ENCODE results near the gene VSIG2.
"Not testable (repeated sequence)": the region's sequence is repeated elsewhere in the genome, so short reads cannot be mapped to it uniquely, and the experiment has no call there.

The VSIG2 gene

GRCh38 chr11:124751741-124752470 lies at the start of gene VSIG2:
Gene VSIG2, minus strand, starts transcription at chr11:124752255. Its CDS starts 118 bp downstream, at chr11:124752137.
- no peak for DNase-seq

DNA sequence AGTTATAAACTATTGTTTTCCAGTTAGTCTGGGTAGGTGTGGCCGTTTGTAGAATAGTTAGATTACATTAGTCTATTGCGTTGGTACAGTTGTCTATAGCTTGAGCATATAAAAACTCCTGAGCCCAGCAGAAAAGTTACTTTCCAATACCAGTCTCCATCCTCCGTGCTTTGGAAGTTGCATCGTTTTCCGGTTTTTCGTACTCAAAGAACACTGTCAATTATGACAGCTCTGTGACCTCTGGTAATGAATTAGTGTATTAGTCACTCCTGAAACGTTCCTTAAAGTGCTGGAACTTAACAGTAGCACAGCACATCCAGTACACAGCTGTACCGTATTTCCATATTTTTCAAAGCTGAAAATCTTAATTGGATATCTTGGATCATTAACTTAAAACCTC lies 49.0 kb upstream of the VSIG2 start:
- DNase-seq, result no peak

GRCh38 chr11:124800226-124800929 lies 48.3 kb upstream of the VSIG2 start, which contains the start of gene MSANTD2:
Gene MSANTD2, minus strand, starts transcription at chr11:124800406. Its CDS starts 26 bp downstream, at chr11:124800380.
- peak; percentile 80 for DNase-seq

DNA sequence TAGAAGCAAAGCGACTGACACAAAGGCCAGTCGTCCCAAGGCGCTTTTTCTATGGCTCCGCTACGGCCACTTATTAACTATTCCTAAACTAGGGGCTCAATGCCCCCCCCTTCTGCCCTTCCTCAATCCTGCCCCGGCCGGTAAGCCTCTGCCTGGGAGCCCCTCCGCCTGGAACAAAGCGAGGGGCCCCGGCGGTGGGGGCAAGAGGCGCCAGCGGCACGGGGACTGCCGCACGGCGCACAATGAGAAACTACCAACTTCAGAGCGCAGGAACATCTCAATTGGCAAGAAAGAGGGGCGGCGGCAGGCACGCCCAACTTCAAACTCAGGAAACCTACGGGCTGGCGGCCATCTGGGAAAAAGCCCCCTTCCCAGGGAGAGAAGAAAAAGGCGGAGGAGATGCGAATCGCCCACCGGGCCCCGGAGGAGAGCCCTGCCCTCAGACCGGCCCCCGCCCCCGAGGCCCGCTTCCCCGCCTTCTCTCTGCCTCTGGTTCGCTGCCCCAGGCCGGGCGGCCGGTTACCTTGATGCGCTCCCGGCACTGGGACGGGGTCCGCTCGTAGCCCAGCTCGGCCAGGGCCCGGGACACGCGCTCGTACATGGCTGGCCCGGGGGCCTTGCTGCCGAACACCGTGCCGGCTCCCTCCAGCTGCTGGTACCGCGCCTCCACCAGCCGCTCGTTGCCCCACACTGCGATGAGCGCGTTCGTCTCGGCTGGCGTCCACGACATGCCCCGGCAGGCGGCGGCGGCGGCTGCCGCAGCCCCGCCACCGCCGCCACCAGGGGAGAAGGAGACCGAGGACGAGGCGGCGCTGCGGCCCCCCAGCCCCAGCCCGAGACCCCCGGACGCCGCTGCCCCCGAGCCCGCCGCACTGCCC lies 47.5 kb upstream of the VSIG2 start:
- DNase-seq, result peak; percentile 41

GRCh38 chr11:124798991-124799347 lies 46.9 kb upstream of the VSIG2 start:
- DNase-seq, result no peak

- no peak for DNase-seq
These were observed 44.3 kb upstream of the VSIG2 start for GRCh38 chr11:124796312-124796711.

- DNase-seq, result no peak
These were observed 41.6 kb upstream of the VSIG2 start for GRCh38 chr11:124793466-124794278.

- DNase-seq, result no peak
These were observed 39.7 kb upstream of the VSIG2 start for GRCh38 chr11:124791626-124792341.

- no peak for DNase-seq
These were observed 36.5 kb upstream of the VSIG2 start for GRCh38 chr11:124788521-124788920.

DNA sequence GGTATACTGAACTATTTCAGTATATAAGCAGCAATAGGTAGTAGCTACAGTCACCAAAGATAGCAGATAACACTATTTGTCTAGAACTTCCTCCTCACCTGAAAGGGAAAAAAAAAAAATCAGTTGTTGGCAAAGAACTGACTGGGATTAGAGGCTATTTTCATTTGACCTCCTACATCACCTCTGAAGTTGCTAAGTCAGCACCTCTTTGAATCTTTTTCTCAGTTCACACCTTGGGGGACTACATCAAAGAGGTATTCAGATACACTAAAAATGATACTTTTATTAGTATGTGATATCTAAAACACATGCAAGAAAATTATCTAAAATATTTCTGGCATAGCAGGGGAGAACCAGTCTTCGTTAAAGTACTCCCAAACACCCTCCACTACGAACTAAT lies 32.0 kb upstream of the VSIG2 start:
- no peak for DNase-seq

DNA sequence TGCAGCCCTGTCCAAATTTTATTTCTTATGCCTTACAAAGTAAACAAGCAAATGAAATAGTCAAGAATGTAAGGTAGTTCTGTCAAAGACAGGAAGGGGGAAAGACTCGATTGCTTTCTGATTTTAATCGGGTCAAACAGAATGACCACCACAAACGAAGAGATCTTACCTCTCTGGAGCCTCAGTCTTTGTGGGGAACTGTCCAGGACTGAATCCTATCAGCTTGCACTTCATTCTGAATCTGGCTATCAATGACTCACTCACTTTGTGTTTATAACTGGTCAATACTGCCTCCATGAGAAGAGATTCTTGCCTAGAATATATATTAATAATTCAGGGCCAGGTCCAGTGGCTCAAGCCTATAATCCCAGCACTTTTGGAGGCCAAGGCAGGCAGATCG lies 30.9 kb upstream of the VSIG2 start:
- no peak for DNase-seq

DNA sequence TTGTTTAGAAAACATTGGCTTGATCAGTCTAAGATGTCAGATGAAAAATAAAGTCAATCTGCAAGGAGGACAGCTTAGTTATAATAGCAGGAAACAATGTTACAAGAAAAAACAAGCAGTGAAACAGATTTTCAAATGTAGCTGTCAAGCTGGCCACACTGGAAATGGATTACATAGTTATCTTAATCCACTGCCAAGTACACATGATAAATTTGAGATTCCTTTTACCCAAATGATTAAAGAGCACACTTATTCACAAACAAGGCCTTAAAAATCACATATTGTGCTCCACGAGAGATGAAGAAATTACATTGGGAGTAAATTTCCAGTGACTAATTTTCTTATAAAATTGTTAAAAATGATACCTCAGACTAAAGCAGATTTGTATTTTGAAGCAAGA lies 27.5 kb upstream of the VSIG2 start:
- no peak for DNase-seq

- DNase-seq, result no peak
These were observed 26.2 kb upstream of the VSIG2 start for GRCh38 chr11:124778281-124778680.

DNA sequence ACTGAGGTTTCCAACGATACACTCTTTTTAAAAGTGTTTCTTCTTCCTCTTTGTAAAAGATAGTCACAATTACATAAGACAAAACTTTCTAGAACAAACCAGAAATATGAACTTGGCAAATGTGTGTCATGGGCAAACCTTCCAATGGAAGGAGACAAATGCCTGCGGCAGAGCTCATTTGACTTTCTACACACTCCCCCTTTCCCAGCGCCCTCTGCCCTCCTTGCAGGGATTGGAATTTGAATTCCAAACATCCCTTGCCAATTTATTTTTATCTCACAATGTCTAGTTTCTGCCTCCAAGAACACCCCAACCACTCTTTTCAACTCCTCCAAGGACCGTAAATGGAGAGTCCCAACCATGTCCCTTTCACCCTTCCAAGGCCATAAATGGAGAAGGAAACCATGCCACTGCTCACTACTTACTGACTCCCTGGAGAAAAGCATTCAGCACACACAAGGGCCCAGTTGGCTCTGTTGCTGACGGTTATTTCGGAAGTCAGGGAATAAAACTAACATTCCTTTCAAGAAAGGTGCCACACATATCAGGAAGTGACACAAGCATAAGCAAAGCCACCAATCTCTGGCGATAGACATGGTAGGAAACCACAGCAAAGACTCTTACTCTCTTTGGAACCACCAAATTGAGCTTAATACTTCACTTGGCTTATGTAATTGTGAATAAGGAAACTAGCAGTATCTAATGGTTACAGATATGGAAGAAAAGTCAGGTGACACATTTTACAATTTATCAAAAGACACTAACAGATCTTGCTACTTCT lies 25.0 kb upstream of the VSIG2 start:
- DNase-seq, result no peak

DNA sequence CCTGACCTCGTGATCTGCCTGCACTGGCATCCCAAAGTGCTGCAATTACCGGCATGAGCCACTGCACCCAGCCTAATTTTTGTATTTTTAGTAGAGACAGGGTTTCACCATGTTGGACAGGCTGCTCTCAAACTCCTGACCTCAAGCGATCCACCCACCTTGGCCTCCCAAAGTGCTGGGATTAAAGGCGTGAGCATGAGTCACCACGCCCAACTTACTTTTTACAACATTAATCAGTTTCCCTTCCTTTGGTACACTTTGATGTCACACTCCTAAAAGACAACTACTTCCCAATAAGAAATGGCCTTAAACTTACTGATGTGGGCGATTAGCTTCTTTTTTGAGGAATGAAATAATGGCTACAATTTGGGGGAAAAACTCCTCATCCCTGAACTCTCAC lies 18.9 kb upstream of the VSIG2 start:
- not testable (repeated sequence) for DNase-seq

DNA sequence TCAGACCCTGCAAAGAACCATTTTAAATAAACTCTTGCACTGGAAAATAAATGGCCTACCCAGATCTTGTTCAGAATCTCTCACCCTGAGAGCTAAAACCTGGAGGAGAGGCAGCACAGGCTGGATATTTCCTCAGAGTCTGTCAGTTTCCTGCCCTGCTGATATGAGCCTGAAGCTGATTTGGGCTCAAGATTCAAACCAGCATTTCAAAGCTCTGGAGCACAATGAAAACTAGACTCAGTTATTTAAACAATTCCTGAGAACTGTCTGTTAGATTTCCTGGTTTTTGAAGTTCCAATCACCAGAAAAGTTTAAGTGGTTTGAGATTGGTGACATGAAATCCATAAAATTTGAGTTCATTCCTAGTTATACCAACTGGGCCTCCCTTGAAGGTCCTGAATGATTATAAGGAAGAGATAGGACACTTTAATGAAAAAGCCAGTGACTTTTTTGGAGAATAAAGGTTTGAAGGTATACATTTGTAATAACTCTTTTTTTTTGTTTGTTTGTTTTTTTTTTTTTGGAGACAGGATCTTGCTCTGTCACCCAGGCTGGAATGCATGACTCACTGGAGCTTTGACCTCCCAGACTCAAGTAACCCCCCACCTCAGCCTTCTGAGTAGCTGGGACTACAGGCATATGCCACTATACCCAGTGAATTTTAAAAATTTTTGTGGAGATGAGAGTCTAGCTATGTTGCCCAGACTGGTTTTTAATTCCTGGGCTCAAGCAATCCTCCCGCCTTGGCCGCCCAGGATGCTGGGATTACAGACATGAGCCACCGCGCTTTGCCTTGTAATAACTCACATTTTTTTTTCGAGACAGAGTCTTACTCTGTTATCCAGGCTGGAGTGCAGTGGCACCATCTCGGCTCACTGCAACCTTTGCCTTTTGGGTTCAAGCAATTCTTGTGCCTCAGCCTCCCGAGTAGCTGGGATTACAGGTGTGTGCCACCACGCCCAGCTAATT lies 18.0 kb upstream of the VSIG2 start:
- no peak for DNase-seq

GRCh38 chr11:124768914-124769313 lies 16.9 kb upstream of the VSIG2 start:
- no peak for DNase-seq

DNA sequence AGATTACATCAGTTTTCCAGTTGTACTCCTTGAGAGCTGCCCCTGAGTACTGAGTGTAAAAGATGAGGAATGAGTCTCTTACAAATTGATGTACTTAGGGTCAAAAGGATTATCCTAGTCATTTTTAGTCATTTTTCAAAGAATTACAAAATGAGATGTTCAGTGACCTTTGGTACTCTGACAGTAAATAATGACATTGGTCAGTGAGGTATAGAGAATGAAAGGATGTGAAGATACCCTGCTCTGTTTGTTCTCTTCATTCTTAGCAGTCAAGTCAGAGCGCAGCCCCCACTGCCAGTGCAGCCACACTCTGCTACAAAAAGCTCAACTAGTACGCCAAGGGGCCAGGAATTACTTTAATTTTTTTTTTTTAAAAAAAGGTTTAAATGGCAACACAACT lies 14.1 kb upstream of the VSIG2 start:
- no peak for DNase-seq

DNA sequence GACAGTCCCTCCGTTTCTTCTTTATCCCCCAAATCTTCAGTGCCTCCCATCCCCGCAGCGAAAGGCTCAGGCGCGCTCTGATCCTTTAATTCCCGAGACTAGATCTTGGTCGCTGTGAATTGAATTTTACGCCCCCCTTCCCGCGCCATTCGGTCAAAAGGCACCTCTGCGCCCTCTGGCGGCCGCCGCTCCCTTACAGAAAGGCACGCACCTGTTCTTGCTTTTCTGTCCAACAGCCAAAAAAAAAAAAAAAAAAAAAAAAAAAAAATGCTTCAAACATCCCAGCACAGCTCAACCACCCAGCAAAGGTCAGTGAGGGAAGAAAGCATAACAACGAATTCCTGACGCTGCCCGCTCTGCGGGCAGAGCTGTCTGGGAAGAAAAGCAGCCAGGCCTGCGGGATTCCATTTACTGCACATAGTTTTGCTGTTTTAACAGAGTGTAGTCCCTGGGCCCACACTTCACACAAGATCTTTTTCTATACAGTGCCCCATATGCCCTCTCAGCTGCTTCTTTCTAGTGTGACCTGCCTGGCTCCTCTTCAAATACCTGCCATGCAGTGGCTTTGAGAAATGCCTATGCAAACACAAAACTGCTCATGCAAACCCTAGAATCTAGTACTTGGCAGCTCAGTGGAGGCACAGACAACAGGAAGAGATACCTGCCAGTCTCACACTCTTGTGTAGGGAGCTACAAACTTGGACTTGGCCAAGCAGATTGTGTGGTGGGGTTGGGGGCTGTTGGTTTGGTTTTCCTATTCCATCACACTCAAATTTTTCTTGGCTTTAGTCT lies 11.3 kb upstream of the VSIG2 start:
- peak; percentile 90 for DNase-seq

Data from stimulated activated CD4-positive, alpha-beta T cell treated with anti-CD3 and anti-CD28 coated beads, Interleukin-4, amount 100 ng/mL, for 1 hour (primary cell).